Measurements from ENCODE around the gene ISCA2. TPM values are rescaled to one million over a fixed set of nuclear protein-coding genes. Genes with fewer than 3 reads are reported as not detected.

The ISCA2 gene
- total and polyA plus RNA-seq, 2 donors (not counting 3 experiments of a cell fraction or from before 2014, with no cell fraction given) = 22.6 to 25.7 TPM

DNA sequence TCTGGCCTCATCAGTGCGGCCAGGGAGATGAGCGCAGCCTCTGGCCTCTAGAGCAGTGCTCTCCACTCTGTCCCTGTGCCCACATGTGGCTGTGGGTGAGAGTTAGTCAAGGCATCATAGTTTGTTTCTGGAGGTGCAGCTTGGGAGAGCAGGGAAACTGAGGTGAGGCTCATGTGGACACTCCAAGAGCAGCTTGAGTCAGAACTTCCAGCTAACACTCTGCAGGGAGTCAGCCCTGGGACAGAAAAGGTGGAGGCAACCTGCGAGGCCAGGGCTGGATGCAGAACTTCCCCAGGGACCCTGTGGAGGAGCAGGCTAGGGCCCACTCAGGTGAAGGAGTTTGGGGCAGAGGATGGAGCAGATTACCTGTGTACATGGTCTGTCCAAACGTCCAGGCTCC, 10.8 kb downstream of the ISCA2 start:
- no TSS peak for BruUV-seq (replicated peaks)
- Histone ChIP-seq H4K20me1 (replicated peaks; ENCODE audit: control insufficient read depth, extremely low read depth, insufficient read depth, low read length) (no peaks in the 10 kb centered on the region), H3K9me1 (replicated peaks; ENCODE audit: control insufficient read depth, extremely low read depth, insufficient read depth, low read length) (no peaks in the 10 kb centered on the region), H3K4me2 (ENCODE audit: insufficient read depth, low read length) (no peak overlapping the region), H3K9ac (replicated peaks; ENCODE audit: extremely low read depth, insufficient read depth, low read length) (no peak overlapping the region), H3K27me3 (ENCODE audit: control insufficient read depth in 2 of 2, insufficient read depth in 2 of 2, low read length in 2 of 2) (no peaks in the 10 kb centered on the region), H3K4me3 (replicated peaks in 1 of 3; ENCODE audit: insufficient read depth in 1 of 3, low read depth in 1 of 3, low read length in 3 of 3) (no peak overlapping the region), H3K79me2 (ENCODE audit: control insufficient read depth, insufficient read depth, low read length) (no peaks in the 10 kb centered on the region), H3K4me1 (ENCODE audit: control insufficient read depth, extremely low read depth, insufficient read depth, low read length) (no peaks in the 10 kb centered on the region), H2AFZ (ENCODE audit: low read depth, low read length) (no peak overlapping the region), H3K27ac (ENCODE audit: insufficient read depth, low read depth, low read length) (no peak overlapping the region), H3K36me3 (ENCODE audit: control insufficient read depth in 2 of 2, extremely low read depth in 1 of 2, insufficient read depth in 2 of 2, low read length in 2 of 2) (peaks cover 37 to 81% of the 10 kb centered on the region in 2 experiments), H3K9me3 (replicated peaks; ENCODE audit: control insufficient read depth, insufficient read depth, low read length) (no peaks in the 10 kb centered on the region)
- FAIRE-seq (no peak), DNase-seq (ENCODE audit: low read depth, low spot score) (no peak)
- intact Hi-C loops (cut with micrococcal nuclease) (loop anchor here (5.0 kb wide), 1 partner anchor 298 kb away; no protein-coding TSS in a partner anchor), dilution Hi-C loops (cut with MboI; ENCODE audit: extremely low pct_ligation_motif_present, low sequenced_read_pairs) (no loop called here)
- CTCF ChIA-PET = no interaction called here
- no peak for TF ChIP-seq FOS (IDR thresholded peaks at IDR 0.05; ENCODE audit: borderline replicate concordance, insufficient read depth, low read length)
- no peak for TF ChIP-seq JUN (IDR thresholded peaks at IDR 0.05; ENCODE audit: borderline replicate concordance, insufficient read depth, insufficient read length, low read depth)
- no peak for TF ChIP-seq EZH2 (IDR thresholded peaks at IDR 0.05; ENCODE audit: borderline replicate concordance, low read depth, low read length, severe bottlenecking)
- no peak for TF ChIP-seq MYC (IDR thresholded peaks at IDR 0.05; ENCODE audit: low read depth, low read length)
- TF ChIP-seq, protein P1, sequence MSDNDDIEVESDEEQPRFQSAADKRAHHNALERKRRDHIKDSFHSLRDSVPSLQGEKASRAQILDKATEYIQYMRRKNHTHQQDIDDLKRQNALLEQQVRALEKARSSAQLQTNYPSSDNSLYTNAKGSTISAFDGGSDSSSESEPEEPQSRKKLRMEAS (IDR thresholded peaks at IDR 0.05; ENCODE audit: insufficient read depth, insufficient read length) = no peak
- TF ChIP-seq, protein P2, sequence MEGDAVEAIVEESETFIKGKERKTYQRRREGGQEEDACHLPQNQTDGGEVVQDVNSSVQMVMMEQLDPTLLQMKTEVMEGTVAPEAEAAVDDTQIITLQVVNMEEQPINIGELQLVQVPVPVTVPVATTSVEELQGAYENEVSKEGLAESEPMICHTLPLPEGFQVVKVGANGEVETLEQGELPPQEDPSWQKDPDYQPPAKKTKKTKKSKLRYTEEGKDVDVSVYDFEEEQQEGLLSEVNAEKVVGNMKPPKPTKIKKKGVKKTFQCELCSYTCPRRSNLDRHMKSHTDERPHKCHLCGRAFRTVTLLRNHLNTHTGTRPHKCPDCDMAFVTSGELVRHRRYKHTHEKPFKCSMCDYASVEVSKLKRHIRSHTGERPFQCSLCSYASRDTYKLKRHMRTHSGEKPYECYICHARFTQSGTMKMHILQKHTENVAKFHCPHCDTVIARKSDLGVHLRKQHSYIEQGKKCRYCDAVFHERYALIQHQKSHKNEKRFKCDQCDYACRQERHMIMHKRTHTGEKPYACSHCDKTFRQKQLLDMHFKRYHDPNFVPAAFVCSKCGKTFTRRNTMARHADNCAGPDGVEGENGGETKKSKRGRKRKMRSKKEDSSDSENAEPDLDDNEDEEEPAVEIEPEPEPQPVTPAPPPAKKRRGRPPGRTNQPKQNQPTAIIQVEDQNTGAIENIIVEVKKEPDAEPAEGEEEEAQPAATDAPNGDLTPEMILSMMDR (IDR thresholded peaks at IDR 0.05; ENCODE audit: extremely low read depth in 1 of 2, insufficient read depth in 1 of 2, low read depth in 1 of 2, low read length in 2 of 2) = no peak
- TF ChIP-seq GATA2 (IDR thresholded peaks at IDR 0.05; ENCODE audit: insufficient read depth, insufficient read length, low read depth, low read length) = no peak
- TF ChIP-seq POLR2A (IDR thresholded peaks at IDR 0.05; ENCODE audit: low read depth, low read length) = no peak
- TF ChIP-seq POLR2AphosphoS5 (IDR thresholded peaks at IDR 0.05; ENCODE audit: insufficient read depth, low read depth, low read length) = no peak
- POLR2A ChIA-PET = no interaction called here
